Esophagus muscularis mucosa (tissue), 4 donors: ENCODE results near the gene MCOLN2. TPM values are rescaled to one million over a fixed set of nuclear protein-coding genes. Genes with fewer than 3 reads are reported as not detected.

Experiments used
- DNase-seq: peaks from one replicate; pipeline ENCODE4 v3.0.0-alpha.2; 2017; ENCODE audit errors: extremely low spot score
- H3K27ac ChIP-seq, 4 donors: fragments of 200-600 bp; sonication (generic); replicated peaks in 1 of 4; 1 replicate in 3 of 4; 2 replicates in 1 of 4; pipeline ENCODE4 v1.5.1; 2016 to 2019; ENCODE audit warnings: mild to moderate bottlenecking in 1 of 4
- H3K27me3 ChIP-seq, 4 donors: fragments of 200-600 bp; sonication (generic); one replicate each; pipeline versions ENCODE4 v1.5.1 to v1.6.0; 2016 to 2019
- H3K36me3 ChIP-seq, 4 donors: fragments of 200-600 bp; sonication (generic); one replicate each; pipeline ENCODE4 v1.5.1; 2016 to 2019
- H3K4me1 ChIP-seq, 4 donors: fragments of 200-600 bp; sonication (generic); one replicate each; pipeline ENCODE4 v1.5.1; 2016 to 2019
- H3K4me3 ChIP-seq, 4 donors: fragments of 200-600 bp; sonication (generic); 1 replicate in 2 of 4; 2 replicates in 2 of 4; pipeline ENCODE4 v1.5.1; 2016 to 2019; ENCODE audit warnings: mild to moderate bottlenecking in 4 of 4, moderate library complexity in 1 of 4
- H3K9me3 ChIP-seq, 4 donors: fragments of 200-600 bp; sonication (generic); 1 replicate in 3 of 4; 2 replicates in 1 of 4; pipeline ENCODE4 v1.5.1; 2016 to 2019
- EP300 ChIP-seq: sonication (generic); formaldehyde crosslinking; IDR thresholded peaks from one replicate; pipeline ENCODE4 v1.6.1; 2017; ENCODE audit warnings: antibody characterized with exemption
- POLR2A ChIP-seq: fragments of 450-650 bp; IDR thresholded peaks from one replicate; pipeline ENCODE4 v1.6.1; 2017; ENCODE audit warnings: antibody characterized with exemption, moderate library complexity, mild to moderate bottlenecking, low read depth
- POLR2AphosphoS5 ChIP-seq, 2 donors: sonication (generic); formaldehyde crosslinking; IDR thresholded peaks; one replicate each; pipeline ENCODE4 v1.6.1; 2017; ENCODE audit warnings: antibody characterized with exemption in 2 of 2
- WGBS: methylation state at CpG from one replicate; pipeline ENCODE4 v1.1.5; 2018; 5-methylcytosine and 5-hydroxymethylcytosine counted together
- intact Hi-C: fragments of 100-400 bp; cut with DNase I; formaldehyde crosslinking; loops from one replicate; pipeline ENCODE4 v1.15.1; 2023
- total RNA-seq, 4 donors: library from RNA; depleted of rRNA; stranded (reverse); fragments of >200 nt; gene quantifications; one replicate each; pipeline versions ENCODE4 v1.1.0 to v1.2.1, GENCODE V29; 2016
- TF ChIP-seq, protein P1 (sequence below), 3 experiments: fragments of 200-600 bp in 2 of 3; fragments of 450-650 bp in 1 of 3; sonication (generic) in 2 of 3; IDR thresholded peaks; one replicate each; pipeline ENCODE4 v1.5.1; 2017 to 2019; ENCODE audit warnings: antibody characterized with exemption in 3 of 3, mild to moderate bottlenecking in 2 of 3, moderate library complexity in 1 of 3

Gene MCOLN2
- total RNA-seq, 4 donors from 2014 or later: under 0.01 to 0.83 (median 0.18) TPM

DNA sequence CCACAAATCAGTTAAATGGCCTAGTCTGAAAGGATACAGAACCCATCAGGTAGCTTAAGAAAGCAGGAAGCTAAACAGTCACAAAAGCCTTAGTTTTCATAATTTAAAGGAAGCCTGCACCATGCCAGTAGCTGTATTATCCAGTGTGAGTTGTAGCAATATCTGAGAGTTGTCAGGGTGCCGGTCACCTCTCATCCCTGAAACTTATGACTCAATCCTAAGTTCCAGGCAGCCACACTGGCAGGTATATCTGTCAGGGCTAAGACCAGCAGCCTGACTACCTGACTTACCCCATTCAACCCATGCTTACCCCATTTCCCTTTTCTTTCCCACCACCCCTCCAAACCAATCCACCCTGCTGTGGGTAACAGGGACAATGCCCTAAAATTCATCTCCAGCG lies 66.1 kb downstream of the MCOLN2 start:
- TF ChIP-seq, protein P1, sequence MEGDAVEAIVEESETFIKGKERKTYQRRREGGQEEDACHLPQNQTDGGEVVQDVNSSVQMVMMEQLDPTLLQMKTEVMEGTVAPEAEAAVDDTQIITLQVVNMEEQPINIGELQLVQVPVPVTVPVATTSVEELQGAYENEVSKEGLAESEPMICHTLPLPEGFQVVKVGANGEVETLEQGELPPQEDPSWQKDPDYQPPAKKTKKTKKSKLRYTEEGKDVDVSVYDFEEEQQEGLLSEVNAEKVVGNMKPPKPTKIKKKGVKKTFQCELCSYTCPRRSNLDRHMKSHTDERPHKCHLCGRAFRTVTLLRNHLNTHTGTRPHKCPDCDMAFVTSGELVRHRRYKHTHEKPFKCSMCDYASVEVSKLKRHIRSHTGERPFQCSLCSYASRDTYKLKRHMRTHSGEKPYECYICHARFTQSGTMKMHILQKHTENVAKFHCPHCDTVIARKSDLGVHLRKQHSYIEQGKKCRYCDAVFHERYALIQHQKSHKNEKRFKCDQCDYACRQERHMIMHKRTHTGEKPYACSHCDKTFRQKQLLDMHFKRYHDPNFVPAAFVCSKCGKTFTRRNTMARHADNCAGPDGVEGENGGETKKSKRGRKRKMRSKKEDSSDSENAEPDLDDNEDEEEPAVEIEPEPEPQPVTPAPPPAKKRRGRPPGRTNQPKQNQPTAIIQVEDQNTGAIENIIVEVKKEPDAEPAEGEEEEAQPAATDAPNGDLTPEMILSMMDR (IDR thresholded peaks at IDR 0.05): no peak
- TF ChIP-seq EP300 (no peak), POLR2AphosphoS5 (IDR thresholded peaks at IDR 0.05) (no peak)
- intact Hi-C loops: loop anchor here (10.0 kb wide), 1 partner anchor 166 kb away; no protein-coding TSS in a partner anchor

DNA sequence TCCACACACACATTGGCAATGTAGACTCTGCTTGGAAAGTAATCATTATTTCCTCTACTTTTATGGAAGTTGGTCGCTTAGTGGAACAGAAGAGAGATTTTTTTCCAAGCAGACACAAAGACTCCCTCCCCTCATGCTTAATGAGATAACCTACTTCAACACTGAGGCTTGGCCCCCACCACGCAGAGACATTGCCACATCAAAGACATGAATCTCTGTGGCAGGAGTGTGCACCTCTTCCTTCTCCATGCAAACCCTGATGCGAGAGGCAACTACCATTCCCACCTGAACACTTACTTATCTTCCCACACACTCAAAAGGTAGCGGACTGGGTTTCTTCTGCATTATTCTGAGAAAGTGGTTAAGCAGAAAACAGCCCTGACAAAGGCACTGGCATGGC lies 66.6 kb downstream of the MCOLN2 start:
- no peaks in the 10 kb centered on the region for H3K9me3 ChIP-seq
- H3K4me3 ChIP-seq: no peak overlapping the region
- H3K27me3 ChIP-seq: no peaks in the 10 kb centered on the region
- H3K27ac ChIP-seq: no peak overlapping the region
- H3K4me1 ChIP-seq: peaks cover 0 to 11% (median 0%) of the 10 kb centered on the region in 4 donors
- no peak for TF ChIP-seq POLR2A
- no peak for TF ChIP-seq POLR2AphosphoS5 (IDR thresholded peaks at IDR 0.05)
- TF ChIP-seq, protein P1 (IDR thresholded peaks at IDR 0.05): no peak
- no peak for TF ChIP-seq EP300
- intact Hi-C loops: loop anchor here (10.0 kb wide), 1 partner anchor 166 kb away; no protein-coding TSS in a partner anchor
- 91% methylated on average over 4 of the region's 4 CpGs for WGBS
- H3K36me3 ChIP-seq: no peaks in the 10 kb centered on the region
- no peak for DNase-seq

More for the DNA sequence above, 66.1 kb downstream of the MCOLN2 start:
- Histone ChIP-seq H3K36me3 (no peaks in the 10 kb centered on the region), H3K9me3 (no peaks in the 10 kb centered on the region), H3K4me3 (no peak overlapping the region), H3K27me3 (no peaks in the 10 kb centered on the region), H3K27ac (no peak overlapping the region), H3K4me1 (peaks cover 0 to 11% (median under 1%) of the 10 kb centered on the region in 4 donors)
- WGBS: 87% methylated on average over 2 of the region's 2 CpGs
- DNase-seq: no peak

DNA sequence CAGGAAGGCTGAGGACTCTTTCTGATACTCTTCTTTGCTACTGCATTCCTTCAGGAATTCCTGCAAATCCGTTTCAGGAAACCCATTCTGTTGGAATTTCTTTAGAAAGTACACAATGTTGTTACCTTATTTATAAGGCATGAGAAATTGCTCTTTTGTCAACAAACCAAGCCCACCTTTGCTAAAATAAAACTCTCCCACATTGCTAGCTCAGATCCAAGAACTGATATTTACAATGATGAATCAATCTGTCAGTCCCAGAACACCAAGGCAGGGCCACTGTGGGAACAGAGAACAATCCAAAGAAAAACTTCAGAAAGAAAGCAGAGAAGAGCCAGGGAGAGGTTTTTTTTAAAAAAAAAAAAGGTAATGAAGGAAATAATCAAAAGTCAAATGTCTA lies 67.3 kb downstream of the MCOLN2 start:
- 86% methylated on average over 1 of the region's 1 CpG for WGBS

DNA sequence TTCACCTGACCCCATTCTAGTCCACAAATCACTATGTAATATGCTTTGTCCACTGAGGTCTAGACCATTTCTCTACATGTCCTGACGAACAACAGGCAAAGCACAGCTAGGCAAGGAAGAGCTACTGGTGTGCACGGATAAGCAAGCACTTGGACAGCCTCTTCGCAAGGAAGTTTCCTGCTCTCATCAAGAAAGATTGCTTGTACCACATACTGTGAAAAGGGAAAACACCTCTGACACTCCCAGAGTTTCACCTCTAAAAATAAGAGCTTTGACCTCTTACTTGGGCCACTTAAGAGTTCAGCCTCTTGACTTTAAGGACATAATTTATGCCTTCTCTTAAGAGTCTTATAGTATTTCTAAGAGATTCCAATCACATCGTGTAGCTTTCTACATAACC lies 67.9 kb downstream of the MCOLN2 start:
- Histone ChIP-seq H3K9me3 (no peaks in the 10 kb centered on the region), H3K4me1 (peaks cover 0 to 2% (median 0%) of the 10 kb centered on the region in 4 donors), H3K4me3 (no peak overlapping the region), H3K36me3 (no peaks in the 10 kb centered on the region), H3K27me3 (no peaks in the 10 kb centered on the region), H3K27ac (no peak overlapping the region)
- no peak for DNase-seq
- intact Hi-C loops: no loop called here
- TF ChIP-seq EP300: no peak
- TF ChIP-seq POLR2AphosphoS5 (IDR thresholded peaks at IDR 0.05): no peak
- TF ChIP-seq POLR2A: no peak
- TF ChIP-seq, protein P1 (IDR thresholded peaks at IDR 0.05): no peak
- 70% methylated on average over 4 of the region's 4 CpGs for WGBS

More for the DNA sequence above, 67.3 kb downstream of the MCOLN2 start:
- H3K9me3 ChIP-seq: no peaks in the 10 kb centered on the region
- peaks cover 0 to 8% (median 0%) of the 10 kb centered on the region in 4 donors for H3K4me1 ChIP-seq
- intact Hi-C loops: no loop called here
- H3K4me3 ChIP-seq: no peak overlapping the region
- no peaks in the 10 kb centered on the region for H3K36me3 ChIP-seq
- H3K27ac ChIP-seq: no peak overlapping the region
- H3K27me3 ChIP-seq: no peaks in the 10 kb centered on the region
- TF ChIP-seq, protein P1 (IDR thresholded peaks at IDR 0.05): no peak
- TF ChIP-seq EP300 (no peak), POLR2AphosphoS5 (IDR thresholded peaks at IDR 0.05) (no peak), POLR2A (no peak)
- DNase-seq: no peak

DNA sequence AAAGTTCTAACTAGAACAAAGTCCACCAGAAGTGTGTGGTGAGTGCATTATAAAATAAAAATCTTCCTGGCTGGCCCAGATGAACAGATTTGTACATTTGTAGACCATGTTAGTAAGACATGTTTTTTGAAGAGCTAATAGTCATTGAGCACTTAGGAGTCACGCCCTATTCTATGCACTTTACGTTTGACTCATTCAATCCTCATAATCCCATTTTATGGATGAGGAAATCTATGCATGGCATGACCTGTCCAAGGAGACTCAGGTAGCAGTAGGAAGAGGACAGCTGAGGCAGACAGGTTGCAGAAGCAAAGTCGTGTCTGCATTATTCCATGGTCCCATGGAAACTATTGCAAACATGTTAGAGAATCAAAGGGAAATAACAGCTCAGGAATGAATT lies 73.6 kb downstream of the MCOLN2 start:
- WGBS: 80% methylated on average over 3 of the region's 3 CpGs
- no peaks in the 10 kb centered on the region for H3K9me3 ChIP-seq
- H3K27ac ChIP-seq: no peak overlapping the region
- no peaks in the 10 kb centered on the region for H3K36me3 ChIP-seq
- no peak overlapping the region for H3K4me3 ChIP-seq
- TF ChIP-seq EP300 (no peak), POLR2A (no peak), POLR2AphosphoS5 (IDR thresholded peaks at IDR 0.05) (no peak)
- TF ChIP-seq, protein P1 (IDR thresholded peaks at IDR 0.05): no peak
- no peaks in the 10 kb centered on the region for H3K4me1 ChIP-seq
- H3K27me3 ChIP-seq: no peaks in the 10 kb centered on the region
- no peak for DNase-seq
- intact Hi-C loops: no loop called here
